ENCODE measurements around the gene COMMD1.
"Not testable (repeated sequence)": the region's sequence is repeated elsewhere in the genome, so short reads cannot be mapped to it uniquely, and the experiment has no call there.

COMMD1 gene

DNA sequence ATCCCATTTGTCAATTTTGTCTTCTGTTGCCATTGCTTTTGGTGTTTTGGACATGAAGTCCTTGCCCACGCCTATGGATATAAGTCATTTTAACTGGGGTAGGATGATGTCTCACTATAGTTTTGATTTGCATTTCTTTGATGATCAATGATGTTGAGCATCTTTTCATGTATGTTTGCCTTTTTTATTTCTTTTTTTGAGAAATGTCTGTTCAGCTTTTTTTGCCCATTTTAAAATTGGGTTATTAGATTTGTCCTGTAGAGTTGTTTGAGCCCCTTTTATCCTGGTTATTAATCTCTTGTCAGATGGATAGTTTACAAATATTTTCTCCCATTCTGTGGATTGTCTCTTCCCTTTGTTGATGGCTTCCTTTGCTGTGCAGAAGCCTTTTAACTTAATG, 75.3 kb downstream of the COMMD1 start:
- H3K9me3 ChIP-seq (ENCODE audit: control insufficient read depth, low read length), result no peaks in the 10 kb centered on the region
- no peak overlapping the region for H3K9ac ChIP-seq (ENCODE audit: low read length)

DNA sequence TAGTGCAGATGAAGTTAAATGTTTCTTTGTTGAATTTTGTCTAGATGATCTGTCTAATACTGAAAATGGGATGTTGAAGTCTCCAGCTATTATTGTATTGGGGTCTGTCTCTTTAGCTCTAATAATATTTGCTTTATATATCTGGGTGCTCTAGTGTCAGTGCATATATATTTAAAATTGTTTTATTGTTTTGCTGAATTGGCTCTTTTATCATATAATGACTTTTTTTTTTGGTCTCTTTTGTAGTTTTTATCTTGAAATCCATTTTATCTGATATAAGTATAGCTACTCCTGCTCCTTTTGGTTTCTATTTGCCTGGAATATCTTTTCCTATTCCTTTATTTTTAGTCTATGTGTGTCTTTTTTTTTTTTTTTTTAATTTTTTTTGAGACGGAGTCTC, 79.2 kb downstream of the COMMD1 start:
- H3K27me3 ChIP-seq (ENCODE audit: control insufficient read depth, insufficient read depth, low read length), result no peaks in the 10 kb centered on the region
- H3K9ac ChIP-seq (ENCODE audit: low read length), result no peak overlapping the region
- no peaks in the 10 kb centered on the region for H3K36me3 ChIP-seq (ENCODE audit: control insufficient read depth, insufficient read depth, low read length)
- H3K9me3 ChIP-seq (ENCODE audit: control insufficient read depth, low read length), result no peaks in the 10 kb centered on the region
- no peak overlapping the region for H3K4me3 ChIP-seq (ENCODE audit: low read length)
- no peaks in the 10 kb centered on the region for H3K4me1 ChIP-seq (ENCODE audit: control insufficient read depth, insufficient read depth, low read length)

More for the DNA sequence above, 75.3 kb downstream of the COMMD1 start:
- no peaks in the 10 kb centered on the region for H3K27me3 ChIP-seq (ENCODE audit: control insufficient read depth, insufficient read depth, low read length)
- no peak overlapping the region for H3K4me3 ChIP-seq (ENCODE audit: low read length)
- H3K36me3 ChIP-seq (ENCODE audit: control insufficient read depth, insufficient read depth, low read length), result no peaks in the 10 kb centered on the region
- no peaks in the 10 kb centered on the region for H3K4me1 ChIP-seq (ENCODE audit: control insufficient read depth, insufficient read depth, low read length)

DNA sequence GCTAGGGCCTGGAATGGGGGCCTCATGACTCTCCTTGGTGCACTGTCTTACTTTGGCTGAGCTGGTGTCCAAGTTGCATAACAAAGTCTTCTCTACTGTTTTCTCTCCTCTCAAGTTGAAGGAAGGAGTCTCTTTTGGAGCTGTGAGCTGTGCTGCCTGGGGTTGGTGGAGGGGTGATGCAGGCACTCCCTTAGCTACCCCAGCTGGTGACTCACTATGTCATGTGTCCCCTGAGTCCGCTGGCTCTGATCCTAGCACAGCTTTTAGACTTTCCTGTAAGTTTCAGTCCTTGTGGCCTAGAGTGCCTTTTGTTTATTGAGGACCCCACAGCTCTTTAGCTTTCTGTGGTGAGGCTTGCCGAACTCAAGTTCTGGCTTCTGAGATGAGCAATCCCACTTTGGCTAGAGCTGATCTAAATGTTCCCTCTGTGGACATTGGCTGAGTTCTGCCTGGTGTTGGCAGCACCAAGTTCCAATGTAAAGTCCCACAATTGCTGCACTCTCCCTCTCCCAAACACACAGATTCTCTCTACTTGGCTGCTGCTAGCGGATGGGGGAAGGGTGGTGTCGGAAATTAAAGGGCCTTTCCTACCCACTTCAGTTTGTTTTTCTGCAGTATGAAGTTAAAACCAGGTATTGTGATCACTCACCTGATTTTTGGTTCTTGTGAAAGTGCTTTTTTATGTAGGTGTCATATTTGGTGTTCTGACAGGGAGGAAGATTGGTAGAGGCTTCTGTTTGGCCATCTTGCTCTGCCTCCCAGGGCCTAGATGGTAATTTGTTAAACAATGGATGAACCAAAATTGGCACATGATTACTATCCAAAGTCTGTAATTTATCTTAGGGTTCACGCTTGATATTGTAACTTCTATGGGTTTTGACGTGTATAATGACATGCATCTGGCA, 83.2 kb downstream of the COMMD1 start:
- H3K9ac ChIP-seq (ENCODE audit: low read length), result no peak overlapping the region
- no peaks in the 10 kb centered on the region for H3K36me3 ChIP-seq (ENCODE audit: control insufficient read depth, insufficient read depth, low read length)
- H3K27me3 ChIP-seq (ENCODE audit: control insufficient read depth, insufficient read depth, low read length), result no peaks in the 10 kb centered on the region
- H3K4me1 ChIP-seq (ENCODE audit: control insufficient read depth, insufficient read depth, low read length), result no peaks in the 10 kb centered on the region
- no peaks in the 10 kb centered on the region for H3K9me3 ChIP-seq (ENCODE audit: control insufficient read depth, low read length)
- no peak overlapping the region for H3K4me3 ChIP-seq (ENCODE audit: low read length)

DNA sequence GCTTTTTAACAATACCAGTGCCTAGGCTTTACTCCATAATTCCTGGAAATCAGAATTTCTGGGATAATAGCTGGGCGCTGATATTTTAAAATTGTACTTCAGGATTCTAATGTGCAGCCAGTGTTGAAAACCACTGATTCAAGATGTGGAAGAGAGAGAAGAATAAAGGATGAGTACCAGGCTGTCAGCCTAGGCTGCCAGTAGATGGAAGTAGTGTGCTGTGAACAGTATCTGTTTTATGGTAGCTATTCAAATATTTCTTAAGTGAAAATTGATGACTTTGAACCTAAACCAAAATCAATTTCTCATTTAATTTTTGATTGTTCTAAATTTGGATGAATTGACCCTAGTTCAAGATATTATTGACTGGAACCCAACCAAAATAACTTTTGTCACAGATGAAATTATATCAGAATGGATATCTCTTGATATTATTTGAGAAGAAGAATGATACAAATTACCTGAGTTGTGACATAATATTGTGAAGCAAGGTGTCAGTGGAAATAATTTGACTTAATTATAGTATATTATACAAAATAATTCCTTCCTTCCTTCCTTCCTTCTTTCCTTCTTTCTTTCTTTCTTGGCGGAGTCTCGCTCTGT, 88.0 kb downstream of the COMMD1 start:
- H3K4me1 ChIP-seq (ENCODE audit: control insufficient read depth, insufficient read depth, low read length), result no peaks in the 10 kb centered on the region

DNA sequence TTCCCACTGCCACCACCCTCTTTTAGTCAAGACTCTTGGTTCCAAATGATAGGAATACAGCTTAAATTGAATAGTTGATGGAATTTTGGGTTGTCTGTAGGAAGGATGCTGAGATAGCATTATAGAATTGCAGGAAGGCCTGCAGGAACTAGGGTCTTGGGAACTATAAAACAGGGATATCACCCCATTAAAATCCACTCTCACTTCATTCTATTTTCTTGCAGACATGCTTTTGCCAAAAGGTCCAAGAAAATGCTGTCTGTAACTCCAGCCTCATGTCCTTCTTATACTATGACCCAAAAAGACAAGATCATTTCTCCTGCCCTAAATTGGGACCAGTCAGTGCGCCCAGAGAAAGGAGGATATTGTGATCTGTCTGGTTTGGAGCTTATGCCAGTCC, 89.1 kb downstream of the COMMD1 start:
- Histone ChIP-seq H3K4me1 (ENCODE audit: control insufficient read depth, insufficient read depth, low read length) (no peaks in the 10 kb centered on the region), H3K9ac (ENCODE audit: low read length) (no peak overlapping the region), H3K4me3 (ENCODE audit: low read length) (no peak overlapping the region), H3K9me3 (ENCODE audit: control insufficient read depth, low read length) (no peaks in the 10 kb centered on the region), H3K36me3 (ENCODE audit: control insufficient read depth, insufficient read depth, low read length) (no peaks in the 10 kb centered on the region), H3K27me3 (ENCODE audit: control insufficient read depth, insufficient read depth, low read length) (no peaks in the 10 kb centered on the region)

More for the DNA sequence above, 88.0 kb downstream of the COMMD1 start:
- H3K9ac ChIP-seq (ENCODE audit: low read length), result no peak overlapping the region
- no peaks in the 10 kb centered on the region for H3K9me3 ChIP-seq (ENCODE audit: control insufficient read depth, low read length)
- no peaks in the 10 kb centered on the region for H3K27me3 ChIP-seq (ENCODE audit: control insufficient read depth, insufficient read depth, low read length)
- no peak overlapping the region for H3K4me3 ChIP-seq (ENCODE audit: low read length)
- H3K36me3 ChIP-seq (ENCODE audit: control insufficient read depth, insufficient read depth, low read length), result no peaks in the 10 kb centered on the region

DNA sequence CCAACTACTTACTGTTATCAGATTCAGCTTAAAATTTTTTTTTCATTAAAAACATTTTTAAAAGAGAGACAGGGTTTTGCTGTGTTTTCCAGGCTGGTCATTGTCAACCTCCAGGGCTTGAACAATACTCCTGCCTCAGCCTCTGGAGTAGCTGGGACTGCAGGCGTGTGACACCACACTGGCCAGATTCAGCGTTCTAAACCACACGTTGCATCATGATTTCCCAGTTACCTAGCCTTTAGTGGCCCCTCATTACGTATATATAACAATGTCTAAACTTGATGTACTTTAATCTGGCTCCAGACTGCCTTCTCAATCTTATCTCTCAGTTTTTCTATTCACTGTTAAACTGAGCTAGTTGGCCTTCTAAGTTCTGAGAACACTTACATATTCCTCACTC, 89.6 kb downstream of the COMMD1 start:
- no peaks in the 10 kb centered on the region for H3K9me3 ChIP-seq (ENCODE audit: control insufficient read depth, low read length)
- H3K36me3 ChIP-seq (ENCODE audit: control insufficient read depth, insufficient read depth, low read length), result no peaks in the 10 kb centered on the region
- no peak overlapping the region for H3K9ac ChIP-seq (ENCODE audit: low read length)
- no peaks in the 10 kb centered on the region for H3K27me3 ChIP-seq (ENCODE audit: control insufficient read depth, insufficient read depth, low read length)
- no peaks in the 10 kb centered on the region for H3K4me1 ChIP-seq (ENCODE audit: control insufficient read depth, insufficient read depth, low read length)
- H3K4me3 ChIP-seq (ENCODE audit: low read length), result no peak overlapping the region

DNA sequence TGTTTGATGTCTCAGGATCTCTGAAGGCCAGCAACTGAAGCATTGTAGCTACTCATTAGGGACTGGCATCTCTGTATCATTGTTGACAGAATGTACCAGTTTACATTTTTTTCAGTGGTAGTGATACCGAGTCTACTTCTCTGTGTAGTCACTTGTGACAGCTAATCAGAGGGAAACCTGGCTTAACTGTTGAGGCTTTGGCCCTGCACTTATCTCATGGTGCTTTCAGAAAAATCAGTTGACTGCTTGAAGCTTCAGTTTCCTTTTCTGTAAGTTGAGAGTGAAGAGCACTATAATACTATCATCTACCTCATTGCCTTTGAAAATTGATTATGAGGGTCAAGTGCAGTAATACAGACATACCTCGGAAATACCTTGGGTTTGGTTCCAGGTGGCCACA, 90.0 kb downstream of the COMMD1 start:
- Histone ChIP-seq H3K27me3 (ENCODE audit: control insufficient read depth, insufficient read depth, low read length) (no peaks in the 10 kb centered on the region), H3K36me3 (ENCODE audit: control insufficient read depth, insufficient read depth, low read length) (no peaks in the 10 kb centered on the region), H3K9me3 (ENCODE audit: control insufficient read depth, low read length) (no peaks in the 10 kb centered on the region), H3K4me1 (ENCODE audit: control insufficient read depth, insufficient read depth, low read length) (no peaks in the 10 kb centered on the region), H3K9ac (ENCODE audit: low read length) (no peak overlapping the region), H3K4me3 (ENCODE audit: low read length) (no peak overlapping the region)

DNA sequence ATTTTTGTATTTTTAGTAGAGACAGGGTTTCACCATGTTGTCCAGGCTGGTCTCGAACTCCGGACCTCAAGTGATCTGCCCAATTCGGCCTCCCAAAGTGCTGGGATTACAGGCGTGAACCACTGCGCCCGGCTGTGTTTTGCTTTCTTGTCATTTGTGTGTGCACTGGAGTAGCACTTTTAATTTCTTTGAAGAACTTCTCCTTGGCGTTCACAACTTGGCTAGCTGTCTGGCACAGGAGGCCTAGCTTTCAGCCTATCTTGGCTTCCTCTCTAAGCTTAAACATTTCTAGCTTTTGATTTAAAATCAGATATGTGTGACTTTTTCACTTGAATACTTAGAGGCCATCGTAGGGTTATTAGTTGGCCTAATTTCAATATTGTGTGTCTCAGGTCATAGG, 93.0 kb downstream of the COMMD1 start:
- Histone ChIP-seq H3K27me3 (ENCODE audit: control insufficient read depth, insufficient read depth, low read length) (no peaks in the 10 kb centered on the region), H3K9me3 (ENCODE audit: control insufficient read depth, low read length) (no peaks in the 10 kb centered on the region), H3K4me1 (ENCODE audit: control insufficient read depth, insufficient read depth, low read length) (no peaks in the 10 kb centered on the region), H3K4me3 (ENCODE audit: low read length) (no peak overlapping the region), H3K36me3 (ENCODE audit: control insufficient read depth, insufficient read depth, low read length) (no peaks in the 10 kb centered on the region), H3K9ac (ENCODE audit: low read length) (no peak overlapping the region)

DNA sequence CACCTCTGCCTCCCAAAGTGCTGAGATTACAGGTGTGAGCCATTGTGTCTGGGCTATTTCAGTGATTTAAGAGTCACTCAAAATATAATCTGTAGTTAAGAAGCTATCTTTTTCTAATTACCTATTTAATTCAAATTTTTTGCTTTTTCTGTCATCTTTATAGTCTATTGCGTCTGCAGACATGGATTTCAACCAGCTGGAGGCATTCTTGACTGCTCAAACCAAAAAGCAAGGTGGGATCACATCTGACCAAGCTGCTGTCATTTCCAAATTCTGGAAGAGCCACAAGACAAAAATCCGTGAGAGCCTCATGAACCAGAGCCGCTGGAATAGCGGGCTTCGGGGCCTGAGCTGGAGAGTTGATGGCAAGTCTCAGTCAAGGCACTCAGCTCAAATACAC, 95.1 kb downstream of the COMMD1 start:
- Histone ChIP-seq H3K9ac (ENCODE audit: low read length) (no peak overlapping the region), H3K9me3 (ENCODE audit: control insufficient read depth, low read length) (no peaks in the 10 kb centered on the region), H3K36me3 (ENCODE audit: control insufficient read depth, insufficient read depth, low read length) (no peaks in the 10 kb centered on the region), H3K4me1 (ENCODE audit: control insufficient read depth, insufficient read depth, low read length) (no peaks in the 10 kb centered on the region), H3K4me3 (ENCODE audit: low read length) (no peak overlapping the region), H3K27me3 (ENCODE audit: control insufficient read depth, insufficient read depth, low read length) (no peaks in the 10 kb centered on the region)

DNA sequence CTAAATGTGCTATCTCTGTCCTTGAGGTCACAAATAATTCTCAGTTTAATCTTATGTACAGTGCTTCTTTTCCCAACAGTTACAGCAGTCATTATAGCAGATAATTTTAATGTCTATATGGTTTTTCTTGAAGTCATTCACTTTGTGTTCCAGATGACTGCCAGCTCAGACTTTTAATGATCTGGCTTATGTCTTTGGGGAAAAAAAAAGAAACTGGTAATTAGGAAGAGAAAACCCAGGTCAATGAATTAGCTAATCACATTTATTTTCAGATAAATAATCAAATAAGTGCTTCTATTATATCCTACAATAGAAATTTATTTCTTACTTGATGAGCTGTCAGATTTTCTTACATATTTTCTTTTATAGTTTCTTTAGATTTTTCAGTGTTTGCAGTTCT, 96.0 kb downstream of the COMMD1 start:
- no peaks in the 10 kb centered on the region for H3K27me3 ChIP-seq (ENCODE audit: control insufficient read depth, insufficient read depth, low read length)
- H3K4me1 ChIP-seq (ENCODE audit: control insufficient read depth, insufficient read depth, low read length), result no peaks in the 10 kb centered on the region
- no peak overlapping the region for H3K9ac ChIP-seq (ENCODE audit: low read length)
- no peaks in the 10 kb centered on the region for H3K36me3 ChIP-seq (ENCODE audit: control insufficient read depth, insufficient read depth, low read length)
- no peak overlapping the region for H3K4me3 ChIP-seq (ENCODE audit: low read length)
- H3K9me3 ChIP-seq (ENCODE audit: control insufficient read depth, low read length), result no peaks in the 10 kb centered on the region

DNA sequence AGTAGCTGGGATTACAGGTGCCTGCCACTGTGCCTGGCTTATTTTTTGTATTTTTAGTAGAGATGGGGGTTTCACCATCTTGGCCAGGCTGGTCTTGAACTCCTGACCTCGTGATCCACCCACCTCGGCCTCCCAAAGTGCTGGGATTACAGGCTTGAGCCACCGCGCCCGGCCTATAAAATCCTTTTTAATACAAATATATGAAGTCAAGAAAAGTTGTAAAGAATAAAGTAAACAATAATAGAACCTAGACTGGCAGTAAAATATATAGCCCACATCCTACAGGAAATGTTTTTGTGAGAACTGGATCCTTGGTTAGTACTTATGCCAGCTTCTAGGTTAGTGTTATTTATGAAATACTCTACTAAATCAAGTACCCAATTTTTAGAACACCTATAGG, 99.0 kb downstream of the COMMD1 start:
- not testable (repeated sequence) for H3K36me3 ChIP-seq (ENCODE audit: control insufficient read depth, insufficient read depth, low read length); H3K27me3 ChIP-seq (ENCODE audit: control insufficient read depth, insufficient read depth, low read length); H3K4me3 ChIP-seq (ENCODE audit: low read length); H3K4me1 ChIP-seq (ENCODE audit: control insufficient read depth, insufficient read depth, low read length); H3K9ac ChIP-seq (ENCODE audit: low read length); H3K9me3 ChIP-seq (ENCODE audit: control insufficient read depth, low read length)

DNA sequence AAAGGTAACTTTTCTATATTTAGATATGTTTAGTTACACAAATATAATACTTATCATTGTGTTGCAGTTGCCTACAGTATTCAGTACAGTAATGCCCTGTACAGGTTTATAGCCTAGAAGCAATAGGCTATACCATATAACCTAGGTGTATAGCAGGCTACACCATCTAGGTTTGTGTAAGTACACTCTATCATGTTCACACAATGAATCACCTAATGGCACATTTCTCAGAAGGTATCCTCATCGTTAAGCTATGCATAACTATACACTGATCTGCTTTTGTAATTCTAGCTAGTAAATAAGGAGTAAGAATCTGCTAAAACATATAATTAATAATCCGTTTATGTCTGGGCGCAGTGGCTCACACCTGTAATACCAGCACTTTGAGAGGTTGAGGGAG, 102.1 kb downstream of the COMMD1 start:
- H3K9me3 ChIP-seq (ENCODE audit: control insufficient read depth, low read length), result no peaks in the 10 kb centered on the region
- H3K4me1 ChIP-seq (ENCODE audit: control insufficient read depth, insufficient read depth, low read length), result no peaks in the 10 kb centered on the region
- H3K36me3 ChIP-seq (ENCODE audit: control insufficient read depth, insufficient read depth, low read length), result no peaks in the 10 kb centered on the region
- no peak overlapping the region for H3K4me3 ChIP-seq (ENCODE audit: low read length)
- H3K27me3 ChIP-seq (ENCODE audit: control insufficient read depth, insufficient read depth, low read length), result no peaks in the 10 kb centered on the region
- H3K9ac ChIP-seq (ENCODE audit: low read length), result no peak overlapping the region

Measured in mucosa of stomach (tissue), 1 donor.